Smooth muscle cell (in vitro differentiated cells): ENCODE results near the gene DAP. TPM values are rescaled to one million over a fixed set of nuclear protein-coding genes. Genes with fewer than 3 reads are reported as not detected.
"Not testable (repeated sequence)": the region's sequence is repeated elsewhere in the genome, so short reads cannot be mapped to it uniquely, and the experiment has no call there.

Experiments used
- DNase-seq: peaks from one replicate; lab custom pipeline; 2025; ENCODE audit not compliant: unreplicated experiment; lab: John Stamatoyannopoulos, UW
- H2AFZ ChIP-seq: fragments of 200-600 bp; sonication (generic); 2 replicates; pipeline ENCODE4 v1.6.0; 2016; ENCODE audit warnings: antibody characterized with exemption, low read depth, mild to moderate bottlenecking
- H3F3A ChIP-seq: fragments of 200-600 bp; sonication (generic); 2 replicates; pipeline ENCODE4 v1.6.0; 2017; ENCODE audit warnings: antibody characterized with exemption, low read depth
- H3K27ac ChIP-seq: fragments of 200-600 bp; sonication (generic); 2 replicates; pipeline ENCODE4 v1.5.1; 2016; ENCODE audit warnings: low read depth, mild to moderate bottlenecking
- H3K27me3 ChIP-seq: fragments of 200-600 bp; sonication (generic); 2 replicates; pipeline ENCODE4 v1.6.1; 2016; ENCODE audit warnings: low read depth, mild to moderate bottlenecking
- H3K36me3 ChIP-seq: fragments of 200-600 bp; sonication (generic); 2 replicates; pipeline ENCODE4 v1.5.1; 2016; ENCODE audit warnings: low read depth
- H3K4me1 ChIP-seq: fragments of 200-600 bp; sonication (generic); 2 replicates; pipeline ENCODE4 v1.5.1; 2016; ENCODE audit warnings: low read depth
- H3K4me2 ChIP-seq: fragments of 200-600 bp; sonication (generic); 2 replicates; pipeline ENCODE4 v1.6.0; 2016; ENCODE audit warnings: mild to moderate bottlenecking
- H3K4me3 ChIP-seq: fragments of 200-600 bp; sonication (generic); 2 replicates; pipeline ENCODE4 v1.5.1; 2016; ENCODE audit warnings: mild to moderate bottlenecking
- H3K79me2 ChIP-seq: fragments of 200-600 bp; sonication (generic); 2 replicates; pipeline ENCODE4 v1.6.0; 2016; ENCODE audit warnings: low read depth, mild to moderate bottlenecking
- H3K9ac ChIP-seq: fragments of 200-600 bp; sonication (generic); 2 replicates; pipeline ENCODE4 v1.6.0; 2016; ENCODE audit warnings: low read depth
- H3K9me3 ChIP-seq: fragments of 200-600 bp; sonication (generic); replicated peaks from 2 replicates; pipeline ENCODE4 v1.5.1; 2016; ENCODE audit warnings: low read depth
- H4K20me1 ChIP-seq: fragments of 200-600 bp; sonication (generic); 2 replicates; pipeline ENCODE4 v1.6.0; 2016; ENCODE audit warnings: low read depth
- WGBS: methylation state at CpG from one replicate; pipeline ENCODE4 v1.1.7; 2016; ENCODE audit warnings: low lambda C conversion rate; 5-methylcytosine and 5-hydroxymethylcytosine counted together
- polyA plus RNA-seq: library from polyadenylated mRNA; unstranded; fragments of >200 nt; fragmentation: Nextera tagmentation; extraction: Ambion mirVana; gene quantifications from 2 replicates; pipeline ENCODE4 v1.2.1, GENCODE V29; 2016
- total RNA-seq: library from RNA; depleted of rRNA; stranded (reverse); fragments of >200 nt; gene quantifications from 2 replicates; pipeline ENCODE4 v1.2.3, GENCODE V29; 2014
- TF ChIP-seq, protein P1 (sequence below): fragments of 200-600 bp; sonication (generic); IDR thresholded peaks from 2 replicates; pipeline ENCODE4 v1.5.1; 2017; ENCODE audit warnings: borderline replicate concordance, mild to moderate bottlenecking, antibody characterized with exemption; ENCODE audit not compliant: insufficient read depth, poor library complexity, severe bottlenecking

The DAP gene
- total and polyA plus RNA-seq, 2 experiments from 2014 or later: 52.3 to 190 TPM

GRCh38 chr5:10639846-10640368 lies 121.1 kb downstream of the DAP start:
- H3K4me3 ChIP-seq: no peak overlapping the region
- H3K27ac ChIP-seq: no peak overlapping the region
- H3F3A ChIP-seq: no peaks in the 10 kb centered on the region
- no peaks in the 10 kb centered on the region for H3K27me3 ChIP-seq
- no peak overlapping the region for H3K4me2 ChIP-seq
- no peak overlapping the region for H3K9ac ChIP-seq
- 99% methylated on average over 5 of the region's 48 CpGs for WGBS
- no peaks in the 10 kb centered on the region for H3K79me2 ChIP-seq
- H3K36me3 ChIP-seq: no peaks in the 10 kb centered on the region
- no peak overlapping the region for H2AFZ ChIP-seq
- TF ChIP-seq, protein P1, sequence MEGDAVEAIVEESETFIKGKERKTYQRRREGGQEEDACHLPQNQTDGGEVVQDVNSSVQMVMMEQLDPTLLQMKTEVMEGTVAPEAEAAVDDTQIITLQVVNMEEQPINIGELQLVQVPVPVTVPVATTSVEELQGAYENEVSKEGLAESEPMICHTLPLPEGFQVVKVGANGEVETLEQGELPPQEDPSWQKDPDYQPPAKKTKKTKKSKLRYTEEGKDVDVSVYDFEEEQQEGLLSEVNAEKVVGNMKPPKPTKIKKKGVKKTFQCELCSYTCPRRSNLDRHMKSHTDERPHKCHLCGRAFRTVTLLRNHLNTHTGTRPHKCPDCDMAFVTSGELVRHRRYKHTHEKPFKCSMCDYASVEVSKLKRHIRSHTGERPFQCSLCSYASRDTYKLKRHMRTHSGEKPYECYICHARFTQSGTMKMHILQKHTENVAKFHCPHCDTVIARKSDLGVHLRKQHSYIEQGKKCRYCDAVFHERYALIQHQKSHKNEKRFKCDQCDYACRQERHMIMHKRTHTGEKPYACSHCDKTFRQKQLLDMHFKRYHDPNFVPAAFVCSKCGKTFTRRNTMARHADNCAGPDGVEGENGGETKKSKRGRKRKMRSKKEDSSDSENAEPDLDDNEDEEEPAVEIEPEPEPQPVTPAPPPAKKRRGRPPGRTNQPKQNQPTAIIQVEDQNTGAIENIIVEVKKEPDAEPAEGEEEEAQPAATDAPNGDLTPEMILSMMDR: no peak
- no peaks in the 10 kb centered on the region for H3K4me1 ChIP-seq
- H3K9me3 ChIP-seq: no peaks in the 10 kb centered on the region
- peaks cover 3% of the 10 kb centered on the region for H4K20me1 ChIP-seq
- DNase-seq: no peak

GRCh38 chr5:10638723-10639122 lies 122.3 kb downstream of the DAP start:
- H3F3A ChIP-seq, H3K9ac ChIP-seq: not testable (repeated sequence)

DNA sequence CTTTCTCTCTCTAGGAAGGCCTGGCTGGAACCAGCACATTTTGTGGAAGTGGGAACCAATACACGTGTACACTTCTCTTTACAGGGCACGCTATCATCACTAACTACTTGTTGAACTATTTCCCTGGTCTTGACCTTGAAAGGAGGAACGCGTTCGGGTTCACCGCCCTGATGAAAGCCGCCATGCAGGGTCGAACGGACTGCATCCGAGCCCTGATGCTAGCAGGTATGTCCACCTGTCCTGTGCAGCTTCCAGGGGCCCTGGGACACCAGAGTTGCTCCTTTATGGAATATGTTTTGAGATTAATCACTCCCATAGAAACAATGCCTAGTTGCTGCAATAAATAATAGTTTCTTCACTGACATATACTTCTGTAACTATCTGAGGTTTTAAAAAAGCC lies 123.1 kb downstream of the DAP start:
- Histone ChIP-seq H3K4me3 (no peak overlapping the region), H3K36me3 (no peaks in the 10 kb centered on the region), H3K27ac (no peak overlapping the region), H3K9ac (no peak overlapping the region), H3K4me1 (no peaks in the 10 kb centered on the region), H3K4me2 (no peak overlapping the region), H4K20me1 (peaks cover 3% of the 10 kb centered on the region), H2AFZ (no peak overlapping the region), H3K79me2 (no peaks in the 10 kb centered on the region), H3K27me3 (no peaks in the 10 kb centered on the region), H3F3A (no peaks in the 10 kb centered on the region), H3K9me3 (no peaks in the 10 kb centered on the region)
- 84% methylated on average over 10 of the region's 10 CpGs for WGBS
- no peak for DNase-seq
- TF ChIP-seq, protein P1: no peak

More at GRCh38 chr5:10638723-10639122, 122.3 kb downstream of the DAP start:
- WGBS: 94% methylated on average over 21 of the region's 48 CpGs
- H3K4me1 ChIP-seq, H4K20me1 ChIP-seq, H3K79me2 ChIP-seq, DNase-seq, H3K36me3 ChIP-seq, H3K9me3 ChIP-seq, H3K27me3 ChIP-seq, H2AFZ ChIP-seq, H3K4me2 ChIP-seq, H3K27ac ChIP-seq, H3K4me3 ChIP-seq: not testable (repeated sequence)

GRCh38 chr5:10636363-10637142 lies 124.5 kb downstream of the DAP start:
- Histone ChIP-seq H4K20me1 (peaks cover 3% of the 10 kb centered on the region), H3K79me2 (no peaks in the 10 kb centered on the region), H3F3A (no peaks in the 10 kb centered on the region), H2AFZ (no peak overlapping the region), H3K27me3 (no peaks in the 10 kb centered on the region), H3K9ac (no peak overlapping the region), H3K9me3 (no peaks in the 10 kb centered on the region), H3K4me1 (no peaks in the 10 kb centered on the region), H3K4me2 (no peak overlapping the region), H3K27ac (no peak overlapping the region), H3K36me3 (no peaks in the 10 kb centered on the region), H3K4me3 (no peak overlapping the region)
- DNase-seq: no peak
- 86% methylated on average over 15 of the region's 15 CpGs for WGBS
- TF ChIP-seq, protein P1: no peak
